GM12878 (cell line): ENCODE results near the gene CAMTA2. TPM values are rescaled to one million over a fixed set of nuclear protein-coding genes. Genes with fewer than 3 reads are reported as not detected.

Source experiments
- EZH2 ChIP-seq: IDR thresholded peaks from 2 replicates; pipeline ENCODE4 v1.6.1; 2012; ENCODE audit warnings: low read depth, mild to moderate bottlenecking, control low read depth, inconsistent platforms, low read length, borderline replicate concordance; ENCODE audit not compliant: control insufficient read depth
- LARP7 ChIP-seq: fragments of 450-650 bp; IDR thresholded peaks from 2 replicates; pipeline ENCODE4 v1.6.1; 2017; ENCODE audit warnings: mild to moderate bottlenecking
- NFYA ChIP-seq: IDR thresholded peaks from 2 replicates; pipeline ENCODE4 v1.6.1; 2011; ENCODE audit warnings: low read depth, mild to moderate bottlenecking, low read length, improper control_type of control experiment, borderline replicate concordance
- PAX5 ChIP-seq: IDR thresholded peaks from 2 replicates; pipeline ENCODE4 v1.6.1; 2011; ENCODE audit warnings: low read depth, low read length, borderline replicate concordance
- RAD21 ChIP-seq: IDR thresholded peaks from 2 replicates; pipeline ENCODE4 v1.6.1; 2011; ENCODE audit warnings: mild to moderate bottlenecking, low read depth, low read length, moderate library complexity; ENCODE audit not compliant: insufficient read depth
- SMAD1 ChIP-seq: fragments of 450-650 bp; IDR thresholded peaks from 2 replicates; pipeline ENCODE4 v1.6.1; 2018; ENCODE audit warnings: mild to moderate bottlenecking, low read depth; ENCODE audit not compliant: partially characterized antibody
- SMAD5 ChIP-seq: IDR thresholded peaks from 2 replicates; pipeline ENCODE4 v1.6.1; 2016; ENCODE audit warnings: antibody characterized with exemption, low read depth
- microRNA-seq: library from miRNA; unstranded; fragments of <30 nt; microRNA quantifications from one replicate; pipeline ENCODE4, GENCODE V29; 2018
- polyA plus RNA-seq, 11 experiments: library from polyadenylated mRNA; depleted of rRNA in 4 of 11; unstranded in 6 of 11; stranded (reverse) in 5 of 11; fragments of >200 nt; fragmentation: Nextera tagmentation in 4 of 11; fragmentation: Illumina TruSeq in 1 of 11; extraction: Ambion mirVana in 4 of 11; extraction: Trizol in 1 of 11; gene quantifications; 1 replicate in 1 of 11; 2 replicates in 10 of 11; pipeline versions ENCODE4 v1.2.1 to v1.2.3, GENCODE V29; 2011 to 2016; ENCODE audit warnings: inconsistent platforms in 2 of 11, missing spikeins in 2 of 11, low read depth in 1 of 11
- small RNA-seq: library from RNA; depleted of rRNA; stranded (forward); fragments of <200 nt; gene quantifications from one replicate; pipeline ENCODE3, GENCODE V24; 2014
- total RNA-seq, 4 experiments: library from RNA; depleted of rRNA in 3 of 4; stranded (reverse); fragments of >200 nt in 3 of 4; fragmentation: Illumina TruSeq in 1 of 4; extraction: Trizol in 1 of 4; gene quantifications; 2 replicates each; pipeline versions ENCODE4 v1.2.1 to v1.2.3, GENCODE V29; 2013 to 2021
- TF ChIP-seq, protein P1 (sequence below): fragments of 450-650 bp; IDR thresholded peaks from 2 replicates; pipeline ENCODE4 v1.6.1; 2018; ENCODE audit warnings: mild to moderate bottlenecking, low read depth, moderate library complexity; ENCODE audit not compliant: partially characterized antibody
- TF ChIP-seq, protein P2 (sequence below): IDR thresholded peaks from 2 replicates; pipeline ENCODE4 v1.6.1; 2011; ENCODE audit warnings: low read depth, mild to moderate bottlenecking, low read length, moderate library complexity, borderline replicate concordance; ENCODE audit errors: extremely low read depth

Gene CAMTA2
- total and polyA plus RNA-seq, 10 of the 15 experiments (the other 5 are each of a cell fraction or from before 2014, with no cell fraction given) = 0.42 to 29.3 (median 11.2) TPM

DNA sequence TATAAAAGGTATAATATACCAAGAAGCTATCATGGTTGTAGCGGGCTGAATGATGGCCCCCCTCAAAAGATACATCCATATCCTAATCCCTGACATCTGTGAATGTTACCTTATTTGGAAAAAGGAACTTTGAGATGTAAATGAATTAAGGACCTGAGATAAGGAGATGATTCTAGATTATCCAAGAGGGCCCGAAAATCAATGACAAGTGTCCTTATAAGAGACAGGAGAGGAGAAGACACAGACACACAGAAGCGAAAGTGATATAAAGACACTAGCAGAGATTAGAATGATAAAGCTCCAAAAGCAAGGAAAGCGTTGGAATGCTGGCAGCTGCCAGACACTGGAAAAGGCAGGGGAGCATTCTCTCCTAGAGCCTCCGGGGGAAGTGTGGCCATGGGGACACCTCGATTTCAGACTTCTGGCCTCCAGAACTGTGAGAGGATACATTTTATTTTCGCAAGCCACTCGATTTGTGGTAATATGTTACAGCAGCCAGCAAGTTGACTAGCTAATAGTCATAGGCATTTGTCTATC is 67.9 kb downstream of the CAMTA2 start (continued):
- no peak for TF ChIP-seq NFYA
- TF ChIP-seq SMAD5 = no peak
- no peak for TF ChIP-seq RAD21
- TF ChIP-seq, protein P1, sequence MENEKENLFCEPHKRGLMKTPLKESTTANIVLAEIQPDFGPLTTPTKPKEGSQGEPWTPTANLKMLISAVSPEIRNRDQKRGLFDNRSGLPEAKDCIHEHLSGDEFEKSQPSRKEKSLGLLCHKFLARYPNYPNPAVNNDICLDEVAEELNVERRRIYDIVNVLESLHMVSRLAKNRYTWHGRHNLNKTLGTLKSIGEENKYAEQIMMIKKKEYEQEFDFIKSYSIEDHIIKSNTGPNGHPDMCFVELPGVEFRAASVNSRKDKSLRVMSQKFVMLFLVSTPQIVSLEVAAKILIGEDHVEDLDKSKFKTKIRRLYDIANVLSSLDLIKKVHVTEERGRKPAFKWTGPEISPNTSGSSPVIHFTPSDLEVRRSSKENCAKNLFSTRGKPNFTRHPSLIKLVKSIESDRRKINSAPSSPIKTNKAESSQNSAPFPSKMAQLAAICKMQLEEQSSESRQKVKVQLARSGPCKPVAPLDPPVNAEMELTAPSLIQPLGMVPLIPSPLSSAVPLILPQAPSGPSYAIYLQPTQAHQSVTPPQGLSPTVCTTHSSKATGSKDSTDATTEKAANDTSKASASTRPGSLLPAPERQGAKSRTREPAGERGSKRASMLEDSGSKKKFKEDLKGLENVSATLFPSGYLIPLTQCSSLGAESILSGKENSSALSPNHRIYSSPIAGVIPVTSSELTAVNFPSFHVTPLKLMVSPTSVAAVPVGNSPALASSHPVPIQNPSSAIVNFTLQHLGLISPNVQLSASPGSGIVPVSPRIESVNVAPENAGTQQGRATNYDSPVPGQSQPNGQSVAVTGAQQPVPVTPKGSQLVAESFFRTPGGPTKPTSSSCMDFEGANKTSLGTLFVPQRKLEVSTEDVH = no peak
- TF ChIP-seq EZH2 = no peak
- TF ChIP-seq SMAD1 = no peak
- TF ChIP-seq, protein P2, sequence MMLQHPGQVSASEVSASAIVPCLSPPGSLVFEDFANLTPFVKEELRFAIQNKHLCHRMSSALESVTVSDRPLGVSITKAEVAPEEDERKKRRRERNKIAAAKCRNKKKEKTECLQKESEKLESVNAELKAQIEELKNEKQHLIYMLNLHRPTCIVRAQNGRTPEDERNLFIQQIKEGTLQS = no peak
- TF ChIP-seq LARP7 = no peak
- no peak for TF ChIP-seq PAX5

Small RNA genes within 50 kb of the gene (microRNA-seq; reads per million reads assigned to microRNA genes)
- 0.56 reads per million for gene MIR6864
- gene MIR6865 = not detected

Small RNA genes within 50 kb of the gene (small RNA-seq; reads per million reads assigned to genes)
- gene MIR6864 (not detected), gene MIR6865 (0.16 reads per million)

Other genes with a start within 250 kb of the CAMTA2 start
Only the 7 nearest of the 24 such genes appear.
- 82.7 and 91.4 TPM in 2 replicates for gene SLC25A11, start 47.6 kb downstream of the CAMTA2 start, total RNA-seq (2014; rRNA removed)
- gene SLC25A11, start 47.6 kb downstream of the CAMTA2 start, total RNA-seq (2014; rRNA removed; fragmentation: Illumina TruSeq; extraction: Trizol) = 32.1 and 35.2 TPM in 2 replicates
- 73.7 and 82.2 TPM in 2 replicates for gene SLC25A11, start 47.6 kb downstream of the CAMTA2 start, total RNA-seq (2021)
- 11.8 and 28.2 TPM in 2 replicates for gene SLC25A11, start 47.6 kb downstream of the CAMTA2 start, polyA plus RNA-seq (2011; rRNA removed)
- 19.1 and 59.2 TPM in 2 replicates for gene SLC25A11, start 47.6 kb downstream of the CAMTA2 start, polyA plus RNA-seq (2014; fragmentation: Illumina TruSeq; extraction: Trizol)
- gene SLC25A11, start 47.6 kb downstream of the CAMTA2 start, polyA plus RNA-seq (2014; fragmentation: Nextera tagmentation; extraction: Ambion mirVana) = 10 to 100 TPM in 1 of 2 experiments, 1 to 10 TPM in 1; 5.8 to 10.9 TPM
- gene SLC25A11, start 47.6 kb downstream of the CAMTA2 start, polyA plus RNA-seq (2014; rRNA removed) = 70.9 and 72.5 TPM in 2 replicates
- 100 to 1,000 TPM; 141 to 142 TPM for gene SLC25A11, start 47.6 kb downstream of the CAMTA2 start, polyA plus RNA-seq (2016; fragmentation: Nextera tagmentation; extraction: Ambion mirVana)
- gene RNF167, start 47.4 kb downstream of the CAMTA2 start, total RNA-seq (2014; rRNA removed) = 47.6 and 52.9 TPM in 2 replicates
- gene RNF167, start 47.4 kb downstream of the CAMTA2 start, total RNA-seq (2014; rRNA removed; fragmentation: Illumina TruSeq; extraction: Trizol) = 57.4 and 63.9 TPM in 2 replicates
- 86.5 and 91.3 TPM in 2 replicates for gene RNF167, start 47.4 kb downstream of the CAMTA2 start, total RNA-seq (2021)
- gene RNF167, start 47.4 kb downstream of the CAMTA2 start, polyA plus RNA-seq (2011; rRNA removed) = 58.4 and 90.7 TPM in 2 replicates
- gene RNF167, start 47.4 kb downstream of the CAMTA2 start, polyA plus RNA-seq (2014; fragmentation: Illumina TruSeq; extraction: Trizol) = 132 and 147 TPM in 2 replicates
- 10 to 100 TPM; 33.6 to 35.3 TPM for gene RNF167, start 47.4 kb downstream of the CAMTA2 start, polyA plus RNA-seq (2014; fragmentation: Nextera tagmentation; extraction: Ambion mirVana)
- gene RNF167, start 47.4 kb downstream of the CAMTA2 start, polyA plus RNA-seq (2014; rRNA removed) = 87.1 and 87.9 TPM in 2 replicates
- 10 to 100 TPM; 49.7 to 57.7 TPM for gene RNF167, start 47.4 kb downstream of the CAMTA2 start, polyA plus RNA-seq (2016; fragmentation: Nextera tagmentation; extraction: Ambion mirVana)
- gene PFN1, start 39.1 kb downstream of the CAMTA2 start, total RNA-seq (2014; rRNA removed) = 1,668 and 2,039 TPM in 2 replicates
- gene PFN1, start 39.1 kb downstream of the CAMTA2 start, total RNA-seq (2014; rRNA removed; fragmentation: Illumina TruSeq; extraction: Trizol) = 812 and 920 TPM in 2 replicates
- gene PFN1, start 39.1 kb downstream of the CAMTA2 start, total RNA-seq (2021) = 1,903 and 1,912 TPM in 2 replicates
- gene PFN1, start 39.1 kb downstream of the CAMTA2 start, polyA plus RNA-seq (2011; rRNA removed) = 705 and 1,560 TPM in 2 replicates
- 1,675 and 1,933 TPM in 2 replicates for gene PFN1, start 39.1 kb downstream of the CAMTA2 start, polyA plus RNA-seq (2014; fragmentation: Illumina TruSeq; extraction: Trizol)
- gene PFN1, start 39.1 kb downstream of the CAMTA2 start, polyA plus RNA-seq (2014; fragmentation: Nextera tagmentation; extraction: Ambion mirVana) = 100 to 1,000 TPM; 154 to 558 TPM
- 3,016 and 4,055 TPM in 2 replicates for gene PFN1, start 39.1 kb downstream of the CAMTA2 start, polyA plus RNA-seq (2014; rRNA removed)
- gene PFN1, start 39.1 kb downstream of the CAMTA2 start, polyA plus RNA-seq (2016; fragmentation: Nextera tagmentation; extraction: Ambion mirVana) = 1,000 to 10,000 TPM; 3,739 to 3,892 TPM
- gene ENO3, start 36.6 kb downstream of the CAMTA2 start, total RNA-seq (2014; rRNA removed) = 10.4 and 11.1 TPM in 2 replicates
- gene ENO3, start 36.6 kb downstream of the CAMTA2 start, total RNA-seq (2014; rRNA removed; fragmentation: Illumina TruSeq; extraction: Trizol) = 9.7 and 10.4 TPM in 2 replicates
- 24.4 and 28.4 TPM in 2 replicates for gene ENO3, start 36.6 kb downstream of the CAMTA2 start, total RNA-seq (2021)
- gene ENO3, start 36.6 kb downstream of the CAMTA2 start, polyA plus RNA-seq (2011; rRNA removed) = 19.8 and 25.6 TPM in 2 replicates
- gene ENO3, start 36.6 kb downstream of the CAMTA2 start, polyA plus RNA-seq (2014; fragmentation: Illumina TruSeq; extraction: Trizol) = 9.0 and 15.2 TPM in 2 replicates
- 10 to 100 TPM in 1 of 2 experiments, 1 to 10 TPM in 1; 6.8 to 14.5 TPM for gene ENO3, start 36.6 kb downstream of the CAMTA2 start, polyA plus RNA-seq (2014; fragmentation: Nextera tagmentation; extraction: Ambion mirVana)
- 26.3 and 31.5 TPM in 2 replicates for gene ENO3, start 36.6 kb downstream of the CAMTA2 start, polyA plus RNA-seq (2014; rRNA removed)
- gene ENO3, start 36.6 kb downstream of the CAMTA2 start, polyA plus RNA-seq (2016; fragmentation: Nextera tagmentation; extraction: Ambion mirVana) = 10 to 100 TPM; 18.8 to 19.7 TPM
- gene SPAG7, start 19.9 kb downstream of the CAMTA2 start, total RNA-seq (2014; rRNA removed) = 76.5 and 80.2 TPM in 2 replicates
- 94.4 and 99.2 TPM in 2 replicates for gene SPAG7, start 19.9 kb downstream of the CAMTA2 start, total RNA-seq (2014; rRNA removed; fragmentation: Illumina TruSeq; extraction: Trizol)
- 76.5 and 77.5 TPM in 2 replicates for gene SPAG7, start 19.9 kb downstream of the CAMTA2 start, total RNA-seq (2021)
- 73.8 and 78.2 TPM in 2 replicates for gene SPAG7, start 19.9 kb downstream of the CAMTA2 start, polyA plus RNA-seq (2011; rRNA removed)
- gene SPAG7, start 19.9 kb downstream of the CAMTA2 start, polyA plus RNA-seq (2014; fragmentation: Illumina TruSeq; extraction: Trizol) = 46.5 and 107 TPM in 2 replicates
- gene SPAG7, start 19.9 kb downstream of the CAMTA2 start, polyA plus RNA-seq (2014; fragmentation: Nextera tagmentation; extraction: Ambion mirVana) = 10 to 100 TPM in 1 of 2 experiments, 1 to 10 TPM in 1; 7.9 to 31.7 TPM
- gene SPAG7, start 19.9 kb downstream of the CAMTA2 start, polyA plus RNA-seq (2014; rRNA removed) = 96.3 and 105 TPM in 2 replicates
- gene SPAG7, start 19.9 kb downstream of the CAMTA2 start, polyA plus RNA-seq (2016; fragmentation: Nextera tagmentation; extraction: Ambion mirVana) = 100 to 1,000 TPM; 133 to 146 TPM
- gene INCA1, start 9.8 kb upstream of the CAMTA2 start, total RNA-seq (2014; rRNA removed) = 0.16 and 0.28 TPM in 2 replicates
- 0.18 and 0.27 TPM in 2 replicates for gene INCA1, start 9.8 kb upstream of the CAMTA2 start, total RNA-seq (2014; rRNA removed; fragmentation: Illumina TruSeq; extraction: Trizol)
- gene INCA1, start 9.8 kb upstream of the CAMTA2 start, total RNA-seq (2021) = 0.21 and 0.29 TPM in 2 replicates
- gene INCA1, start 9.8 kb upstream of the CAMTA2 start, polyA plus RNA-seq (2011; rRNA removed) = 0.29 and 0.36 TPM in 2 replicates
- gene INCA1, start 9.8 kb upstream of the CAMTA2 start, polyA plus RNA-seq (2014; fragmentation: Illumina TruSeq; extraction: Trizol) = 0.19 and 0.49 TPM in 2 replicates
- gene INCA1, start 9.8 kb upstream of the CAMTA2 start, polyA plus RNA-seq (2014; fragmentation: Nextera tagmentation; extraction: Ambion mirVana) = under 1 TPM; 0.61 to 0.64 TPM
- gene INCA1, start 9.8 kb upstream of the CAMTA2 start, polyA plus RNA-seq (2014; rRNA removed) = 0.15 and 0.77 TPM in 2 replicates
- gene INCA1, start 9.8 kb upstream of the CAMTA2 start, polyA plus RNA-seq (2016; fragmentation: Nextera tagmentation; extraction: Ambion mirVana) = 1 to 10 TPM in 1 of 2 experiments, under 1 TPM in 1; 0.99 to 1.8 TPM
- 24.3 and 25.8 TPM in 2 replicates for gene KIF1C, start 10.3 kb upstream of the CAMTA2 start, total RNA-seq (2014; rRNA removed)
- 20.9 and 25.6 TPM in 2 replicates for gene KIF1C, start 10.3 kb upstream of the CAMTA2 start, total RNA-seq (2014; rRNA removed; fragmentation: Illumina TruSeq; extraction: Trizol)
- 61.1 and 65.9 TPM in 2 replicates for gene KIF1C, start 10.3 kb upstream of the CAMTA2 start, total RNA-seq (2021)
- 30.2 and 33.8 TPM in 2 replicates for gene KIF1C, start 10.3 kb upstream of the CAMTA2 start, polyA plus RNA-seq (2011; rRNA removed)
- gene KIF1C, start 10.3 kb upstream of the CAMTA2 start, polyA plus RNA-seq (2014; fragmentation: Illumina TruSeq; extraction: Trizol) = 10.3 and 21.2 TPM in 2 replicates
- gene KIF1C, start 10.3 kb upstream of the CAMTA2 start, polyA plus RNA-seq (2014; fragmentation: Nextera tagmentation; extraction: Ambion mirVana) = 1 to 10 TPM; 1.4 to 1.5 TPM
- 25.2 and 26.5 TPM in 2 replicates for gene KIF1C, start 10.3 kb upstream of the CAMTA2 start, polyA plus RNA-seq (2014; rRNA removed)
- 10 to 100 TPM in 1 of 2 experiments, 1 to 10 TPM in 1; 3.9 to 18.9 TPM for gene KIF1C, start 10.3 kb upstream of the CAMTA2 start, polyA plus RNA-seq (2016; fragmentation: Nextera tagmentation; extraction: Ambion mirVana)